HG02884 (cell line): ENCODE results near the gene PHACTR1.

ENCODE experiments used
- ATAC-seq: cut with Tn5 transposase; IDR thresholded peaks from one replicate; pipeline ENCODE4 v1.9.1; 2021; ENCODE audit warnings: mild to moderate bottlenecking, moderate library complexity; ENCODE audit not compliant: unreplicated experiment

Gene PHACTR1

GRCh38 chr6:13053006-13053461, 336.5 kb downstream of the PHACTR1 start:
- no peak for ATAC-seq

- no peak for ATAC-seq
Observed at GRCh38 chr6:13058051-13058450, 341.5 kb downstream of the PHACTR1 start.

GRCh38 chr6:13059026-13059425, 342.5 kb downstream of the PHACTR1 start:
- ATAC-seq, result no peak

- no peak for ATAC-seq
Observed at GRCh38 chr6:13063300-13063918, 346.8 kb downstream of the PHACTR1 start.

- ATAC-seq, result no peak
Observed at GRCh38 chr6:13065581-13065980, 349.0 kb downstream of the PHACTR1 start.

GRCh38 chr6:13066050-13066449, 349.5 kb downstream of the PHACTR1 start:
- no peak for ATAC-seq

- no peak for ATAC-seq
Observed at GRCh38 chr6:13066820-13067219, 350.3 kb downstream of the PHACTR1 start.

GRCh38 chr6:13068586-13069210, 352.1 kb downstream of the PHACTR1 start:
- ATAC-seq, result no peak

- ATAC-seq, result no peak
Observed at GRCh38 chr6:13071550-13072345, 355.2 kb downstream of the PHACTR1 start.

GRCh38 chr6:13072686-13073347, 356.2 kb downstream of the PHACTR1 start:
- no peak for ATAC-seq

- no peak for ATAC-seq
Observed at GRCh38 chr6:13074415-13075140, 358.0 kb downstream of the PHACTR1 start.

GRCh38 chr6:13075141-13075845, 358.7 kb downstream of the PHACTR1 start:
- no peak for ATAC-seq

- ATAC-seq, result no peak
Observed at GRCh38 chr6:13076575-13076974, 360.0 kb downstream of the PHACTR1 start.

- no peak for ATAC-seq
Observed at GRCh38 chr6:13077117-13077516, 360.6 kb downstream of the PHACTR1 start.

GRCh38 chr6:13079096-13079723, 362.6 kb downstream of the PHACTR1 start:
- no peak for ATAC-seq

- no peak for ATAC-seq
Observed at GRCh38 chr6:13080462-13081188, 364.1 kb downstream of the PHACTR1 start.

- no peak for ATAC-seq
Observed at GRCh38 chr6:13081189-13081563, 364.6 kb downstream of the PHACTR1 start.

GRCh38 chr6:13089296-13089994, 372.9 kb downstream of the PHACTR1 start:
- no peak for ATAC-seq
